ENCODE data around the gene VAMP2.

VAMP2 gene

DNA sequence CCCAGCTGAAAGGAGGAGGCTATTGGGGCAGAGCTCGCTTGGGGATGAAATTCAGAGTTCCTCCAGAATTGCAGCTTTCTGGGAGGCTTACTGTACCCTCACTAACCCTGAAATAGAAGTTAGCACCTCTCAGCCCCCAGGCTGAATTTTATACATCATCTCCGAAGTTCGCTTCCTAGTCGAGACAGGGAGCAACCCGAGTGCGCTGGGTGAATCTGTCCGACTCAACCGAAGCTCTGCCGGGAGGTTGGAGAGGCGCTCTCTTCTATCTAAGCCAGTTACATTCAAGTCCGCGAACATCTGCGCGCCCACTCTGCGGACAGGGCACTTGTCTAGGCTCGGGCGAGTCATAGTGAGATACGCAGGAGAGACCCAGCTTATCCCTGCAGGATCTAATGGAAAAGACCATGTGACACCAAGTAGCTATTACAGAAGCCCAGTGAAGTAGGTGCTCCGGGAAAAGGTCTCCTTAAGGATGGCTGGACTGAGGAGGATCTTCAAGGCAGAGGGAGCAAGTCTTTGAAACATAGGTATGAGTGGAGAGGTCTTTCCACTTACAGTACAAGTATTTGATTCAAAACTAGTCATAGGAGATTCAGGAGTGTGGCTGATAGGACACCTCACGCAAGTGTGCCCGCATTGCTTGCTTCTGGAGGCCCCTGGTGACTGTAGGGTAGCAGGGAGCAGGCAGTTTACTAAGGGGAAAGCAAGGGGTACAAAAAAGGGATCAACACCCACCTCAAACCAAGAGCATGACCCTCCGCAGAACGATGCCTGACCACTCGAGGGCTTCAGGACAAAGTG is 38.2 kb downstream of the VAMP2 start:
- peak; percentile 59 for DNase-seq

DNA sequence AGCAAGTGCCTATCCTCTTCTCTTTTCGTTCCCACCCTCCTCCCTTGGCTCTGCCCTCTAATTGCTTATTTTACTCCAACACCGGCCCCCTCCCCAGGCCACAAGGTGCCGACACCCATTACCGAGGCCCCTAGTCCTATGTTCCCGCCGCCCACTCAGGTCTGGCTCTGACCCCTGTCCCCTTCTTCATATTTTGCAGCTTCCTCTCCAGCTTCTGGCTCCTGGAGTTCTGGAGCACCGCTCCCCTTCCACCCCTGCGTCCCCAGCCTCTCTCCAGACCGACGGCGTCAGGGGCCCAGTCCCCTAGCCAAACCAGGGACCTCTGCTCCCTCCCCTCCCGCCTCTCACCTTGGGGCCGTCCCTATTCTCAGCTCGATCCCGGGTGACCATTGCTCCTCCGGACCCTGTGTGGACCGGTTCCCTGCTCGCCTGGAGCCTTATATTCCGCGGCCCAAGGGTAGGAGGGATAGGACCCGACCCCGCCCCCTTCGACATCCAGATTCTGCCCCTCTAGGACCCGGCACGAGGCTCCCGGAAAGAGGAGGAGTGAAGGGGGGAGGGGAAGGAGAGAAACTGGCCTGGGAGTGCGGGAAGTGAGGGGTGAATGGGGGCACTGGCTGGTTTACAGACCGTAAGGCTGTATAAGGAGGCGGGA is 38.9 kb downstream of the VAMP2 start, which contains the start of gene HES7:
Gene HES7 (minus strand): TSS at position 412 of the 655 bp plus-strand sequence. CDS start 22 bp downstream, at position 390.
- DNase-seq = peak; percentile 57

DNA sequence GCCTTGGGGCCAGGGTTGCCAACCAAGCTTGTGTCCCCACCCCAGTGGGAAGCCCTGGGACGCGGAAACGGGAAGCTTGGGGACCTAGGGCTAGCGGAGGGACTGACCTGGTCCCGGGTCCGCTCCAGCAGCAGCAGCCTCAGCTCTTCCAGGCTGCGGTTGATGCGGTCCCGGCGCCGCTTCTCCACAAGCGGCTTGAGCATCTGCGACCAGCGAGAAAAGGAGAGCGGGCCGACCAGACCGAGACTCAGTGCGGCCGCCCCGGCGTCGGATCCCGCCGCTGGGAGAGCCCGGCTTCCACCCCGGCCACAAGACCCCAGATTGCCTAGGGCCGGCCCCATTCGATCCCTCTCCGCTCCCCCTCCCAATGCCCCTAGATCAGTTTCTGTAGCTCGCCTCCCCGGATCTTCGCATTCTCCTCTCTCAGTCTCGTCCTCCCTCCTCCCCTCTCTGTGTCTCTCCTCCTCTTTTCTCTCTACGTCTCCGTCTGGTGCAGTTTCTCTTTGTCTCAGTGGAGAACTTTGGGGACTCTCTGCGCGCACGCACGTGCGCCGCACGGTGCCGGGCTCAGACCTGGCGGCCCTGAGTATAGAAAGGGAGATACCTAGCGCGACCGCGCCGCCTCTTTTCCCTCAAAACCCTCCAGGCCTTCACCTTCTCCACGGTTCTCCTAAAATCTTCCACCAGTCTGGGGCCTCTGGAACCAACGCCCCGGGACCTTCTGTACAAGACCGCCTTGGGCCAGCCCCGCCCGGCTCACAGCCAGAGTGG is 39.6 kb downstream of the VAMP2 start:
- DNase-seq = peak; percentile 72

DNA sequence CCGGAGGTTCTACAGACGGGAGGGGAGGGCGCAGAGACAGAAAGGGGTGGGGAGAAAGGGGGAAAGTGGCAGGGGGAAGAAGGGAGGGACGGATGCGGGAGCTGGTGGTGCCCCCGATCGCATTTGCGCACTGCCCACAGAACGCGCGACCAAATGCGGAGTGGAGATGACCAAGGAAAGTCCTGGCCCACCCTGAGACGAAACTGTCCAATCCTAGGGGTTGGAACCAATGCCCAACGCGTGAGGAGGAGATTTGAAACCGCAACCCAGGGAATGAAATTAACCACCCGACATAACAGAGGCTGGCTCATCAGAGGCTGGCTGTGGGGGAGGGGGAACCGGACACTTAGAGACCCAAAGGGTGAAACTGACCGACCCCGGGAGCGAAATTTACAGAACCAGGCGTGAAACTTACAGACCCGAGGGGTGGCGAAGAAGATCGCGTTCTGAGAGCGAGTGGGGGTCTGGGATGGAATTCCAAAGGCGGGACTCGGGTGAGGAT is 40.3 kb downstream of the VAMP2 start:
- DNase-seq = no peak

DNA sequence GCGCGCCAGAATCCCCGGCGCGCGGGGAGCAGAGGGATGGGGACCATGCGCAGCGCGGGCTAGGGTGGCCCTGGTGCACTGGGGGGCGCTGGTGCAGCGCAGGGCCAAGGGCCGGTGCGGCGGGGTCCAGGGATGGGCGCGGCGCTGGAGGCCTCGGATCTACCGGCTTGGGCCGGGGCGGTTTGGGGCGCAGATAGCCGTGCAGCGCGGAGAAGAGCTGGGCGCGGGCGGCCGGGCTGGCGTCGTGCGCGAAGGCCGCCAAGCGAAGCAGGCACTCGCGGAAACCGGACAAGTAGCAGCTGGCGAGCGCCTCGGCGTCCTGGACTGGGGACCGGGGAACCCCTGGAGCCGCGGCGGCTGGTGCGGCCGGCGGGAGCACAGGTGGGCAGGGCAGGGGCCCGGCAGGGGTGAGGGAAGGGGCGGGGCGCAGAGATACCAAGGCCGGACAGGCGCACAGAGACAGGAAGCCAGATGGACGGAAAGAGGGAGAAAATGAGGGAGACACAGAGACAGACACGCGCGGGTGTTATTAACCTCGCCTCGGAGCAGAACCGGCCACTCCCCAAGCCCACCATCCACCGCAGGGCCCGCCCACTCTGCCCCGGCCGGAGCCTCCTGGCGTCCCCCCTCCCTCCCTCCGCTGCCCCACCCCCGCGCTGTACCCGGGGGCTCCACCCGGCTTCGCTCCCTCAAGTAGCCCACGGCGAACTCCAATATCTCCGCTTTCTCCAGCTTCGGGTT is 40.9 kb downstream of the VAMP2 start:
- peak; percentile 79 for DNase-seq

DNA sequence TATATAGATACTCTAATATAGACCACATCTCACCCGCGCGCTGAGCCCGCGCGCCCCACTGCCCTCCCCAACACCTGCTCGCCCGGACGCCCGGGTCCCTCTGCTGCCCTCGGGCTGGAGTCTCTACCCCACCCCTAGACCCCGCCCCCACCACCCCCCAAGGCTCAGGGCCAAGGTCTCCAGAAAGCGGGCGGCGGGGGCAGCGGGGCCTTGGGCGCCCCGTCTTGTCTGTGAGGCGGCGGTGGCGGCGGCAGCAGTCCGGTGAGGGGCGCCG is 41.4 kb downstream of the VAMP2 start:
- no peak for DNase-seq

DNA sequence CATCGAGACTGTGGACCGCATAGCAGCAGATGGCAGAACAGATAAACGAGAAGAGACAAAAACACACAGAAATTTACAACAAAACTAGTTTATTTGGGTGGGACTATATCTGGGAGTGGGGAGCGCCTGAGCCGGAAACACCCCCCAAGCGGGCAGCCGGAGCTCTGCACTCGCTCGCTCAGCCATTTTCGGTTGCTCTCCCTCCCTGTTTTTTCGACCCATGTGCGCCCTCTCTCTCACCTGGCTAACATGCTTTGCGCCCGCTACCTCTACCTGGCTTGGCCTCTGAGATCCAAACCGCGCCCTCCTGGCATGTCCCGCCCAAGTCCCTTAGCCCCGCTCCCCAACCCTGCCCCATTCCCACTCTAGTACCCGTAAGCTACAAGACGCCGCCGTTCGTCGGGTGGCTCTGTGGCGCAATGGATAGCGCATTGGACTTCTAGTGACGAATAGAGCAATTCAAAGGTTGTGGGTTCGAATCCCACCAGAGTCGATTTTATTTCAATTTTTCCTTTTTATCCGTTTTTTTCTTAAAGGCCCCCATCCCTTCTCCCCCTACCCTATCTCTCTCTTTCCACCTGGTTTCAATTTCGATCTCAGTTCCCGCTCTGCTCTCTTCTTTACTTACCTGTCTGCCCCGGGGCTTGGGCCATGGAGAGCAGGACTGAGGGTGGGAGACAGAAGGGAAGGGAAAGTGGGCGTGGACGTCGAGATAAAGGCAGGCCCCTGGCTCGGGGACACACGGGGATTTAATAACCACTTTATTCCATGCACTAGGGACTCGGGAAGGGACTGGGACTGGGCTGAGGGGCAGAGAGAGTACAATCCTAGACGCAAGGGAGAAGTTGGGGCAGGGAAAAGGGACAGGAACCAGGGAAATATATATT is 42.0 kb downstream of the VAMP2 start:
- peak; percentile 31 for DNase-seq

DNA sequence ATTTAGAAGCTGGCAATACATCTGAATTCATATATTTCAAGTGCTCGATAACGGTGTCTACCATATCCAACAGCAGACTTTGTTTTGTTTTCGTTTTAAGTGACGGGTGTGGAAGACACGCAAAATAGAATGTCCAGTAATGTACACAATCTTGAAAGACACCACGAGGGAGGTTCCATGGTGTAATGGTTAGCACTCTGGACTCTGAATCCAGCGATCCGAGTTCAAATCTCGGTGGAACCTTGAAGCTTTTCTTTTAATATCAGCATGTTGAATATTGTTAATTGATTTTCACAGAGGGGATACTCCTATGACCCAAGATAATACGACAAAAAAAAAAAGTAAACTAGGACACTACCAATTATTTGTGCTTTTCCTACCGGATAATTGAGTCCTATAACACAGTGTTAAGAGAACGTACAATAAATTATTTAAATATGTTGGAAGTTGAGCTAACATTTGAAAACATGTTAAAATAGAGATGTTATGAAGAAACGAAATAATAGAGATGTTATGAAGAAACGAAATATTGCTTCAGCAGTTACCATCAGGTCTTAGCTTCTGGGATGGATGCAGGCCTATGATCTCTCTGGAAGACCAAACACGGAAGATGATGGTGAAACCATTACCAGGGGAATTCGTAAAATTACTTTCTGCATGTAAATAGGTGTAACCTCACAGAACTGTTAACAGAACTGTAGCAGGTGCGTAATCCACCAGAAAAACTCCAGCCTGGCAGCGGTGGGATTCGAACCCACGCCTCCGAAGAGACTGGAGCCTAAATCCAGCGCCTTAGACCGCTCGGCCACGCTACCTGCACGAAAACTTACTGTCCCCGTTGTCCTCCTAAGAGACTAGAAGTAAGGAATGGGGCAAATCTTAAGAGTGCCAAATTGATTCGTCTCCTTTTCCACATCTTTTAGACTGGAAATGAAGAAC is 42.9 kb downstream of the VAMP2 start:
- DNase-seq = peak; percentile 79

DNA sequence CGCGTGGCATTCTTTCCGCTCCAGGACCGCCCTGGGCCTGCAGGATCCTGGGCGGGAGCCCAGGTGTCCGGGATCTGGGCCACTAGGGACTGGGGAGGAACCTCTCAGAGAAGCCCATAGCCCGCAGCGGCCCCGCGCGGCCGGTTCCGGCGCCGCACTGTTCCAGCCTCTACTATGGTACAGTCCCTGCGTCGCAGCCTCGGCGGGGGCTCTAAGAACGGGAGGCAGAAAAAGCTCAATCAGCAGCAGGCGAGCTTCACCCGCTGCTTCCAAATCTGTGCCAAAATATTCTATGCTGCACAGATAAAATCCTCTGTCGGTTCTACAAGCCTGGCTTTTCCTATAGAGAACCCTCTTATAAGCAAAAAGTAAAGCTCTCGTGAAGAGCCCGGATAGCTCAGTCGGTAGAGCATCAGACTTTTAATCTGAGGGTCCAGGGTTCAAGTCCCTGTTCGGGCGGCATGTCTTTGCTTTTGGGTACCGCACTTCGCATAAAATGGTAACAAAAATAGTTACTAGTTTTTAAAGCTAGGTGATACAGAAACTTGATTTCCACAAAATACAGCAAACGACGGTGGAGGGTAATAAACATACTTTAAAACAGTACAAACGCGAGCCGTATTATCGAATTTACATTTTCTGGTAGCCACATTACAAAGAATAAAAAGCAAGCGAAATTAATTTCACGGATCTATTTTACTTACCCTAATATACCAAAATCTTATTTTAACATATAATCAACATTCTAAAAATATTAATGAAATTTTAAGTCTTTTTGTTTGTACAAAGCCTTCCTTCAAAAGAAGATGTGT is 43.8 kb downstream of the VAMP2 start:
- DNase-seq = peak; percentile 95

DNA sequence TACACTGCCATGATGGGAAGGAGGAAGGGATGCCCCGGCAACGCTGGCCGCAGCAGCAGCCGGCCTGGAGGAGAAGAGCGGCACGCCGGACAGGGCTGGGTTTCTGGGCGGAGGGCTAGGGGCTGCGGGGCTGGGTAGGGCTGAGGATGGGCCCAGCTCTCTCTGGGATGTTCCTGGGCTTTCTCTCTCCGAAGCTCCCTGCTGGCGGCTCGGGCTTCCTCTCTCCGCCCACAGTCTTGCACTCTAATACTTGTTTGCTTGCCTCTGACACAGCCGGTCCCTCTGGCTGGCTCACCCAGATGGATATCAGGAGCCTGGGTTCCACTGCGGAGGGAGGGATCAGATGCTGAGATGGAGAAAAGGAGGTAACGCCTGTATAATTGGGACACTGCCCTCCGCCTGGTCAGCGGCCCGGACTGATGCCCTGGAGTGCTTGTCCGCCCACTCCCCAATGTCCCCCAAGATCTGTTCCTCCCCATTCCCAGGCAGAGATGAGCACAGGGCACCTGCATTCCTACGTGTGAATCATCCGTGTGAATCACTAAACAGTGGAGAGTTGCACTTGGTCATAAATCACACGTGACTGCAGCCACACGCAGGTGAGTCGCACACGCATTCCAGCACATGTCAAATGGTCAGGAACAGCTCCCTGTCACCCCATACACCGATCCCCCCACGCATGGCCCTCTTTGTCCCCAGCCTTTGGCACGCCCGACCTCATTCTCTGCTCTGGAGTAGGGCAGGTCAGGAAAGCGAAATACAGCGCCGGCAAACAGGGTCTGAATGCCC is 44.6 kb downstream of the VAMP2 start, which contains the start of gene ALOXE3:
Gene ALOXE3 (minus strand): TSS at position 535 of the 789 bp plus-strand sequence. CDS start 524 bp downstream, at position 11.
- peak; percentile 62 for DNase-seq

DNA sequence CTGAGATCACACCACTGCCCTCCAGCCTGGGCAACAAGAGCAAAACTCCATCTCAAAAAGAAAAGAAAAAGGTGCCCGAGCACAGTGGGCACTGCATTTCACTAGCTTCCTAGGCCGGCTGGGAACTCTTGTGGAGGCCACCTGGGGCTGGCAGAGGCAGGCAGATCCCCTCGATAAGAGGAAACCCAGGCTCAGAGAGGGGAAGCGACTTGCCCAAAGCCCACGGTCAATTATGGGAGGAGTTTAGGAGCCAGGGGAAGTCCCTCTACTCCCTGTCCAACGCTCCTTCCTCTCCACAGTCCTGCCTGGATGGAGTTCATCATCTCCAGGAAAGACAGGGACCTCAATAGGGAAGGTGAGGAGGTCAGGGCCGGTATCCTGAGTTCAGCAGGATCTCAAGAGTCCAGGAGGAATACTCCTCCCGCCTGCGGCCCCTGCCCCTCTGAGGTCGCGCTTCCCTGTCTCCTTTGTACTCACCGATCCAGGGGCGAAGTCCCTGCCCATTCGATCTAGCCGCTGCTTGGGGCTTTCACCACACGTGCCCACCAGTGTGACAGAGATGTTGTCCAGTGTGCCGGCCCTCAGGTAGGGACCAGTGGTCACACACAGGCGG is 45.3 kb downstream of the VAMP2 start:
- DNase-seq = no peak

DNA sequence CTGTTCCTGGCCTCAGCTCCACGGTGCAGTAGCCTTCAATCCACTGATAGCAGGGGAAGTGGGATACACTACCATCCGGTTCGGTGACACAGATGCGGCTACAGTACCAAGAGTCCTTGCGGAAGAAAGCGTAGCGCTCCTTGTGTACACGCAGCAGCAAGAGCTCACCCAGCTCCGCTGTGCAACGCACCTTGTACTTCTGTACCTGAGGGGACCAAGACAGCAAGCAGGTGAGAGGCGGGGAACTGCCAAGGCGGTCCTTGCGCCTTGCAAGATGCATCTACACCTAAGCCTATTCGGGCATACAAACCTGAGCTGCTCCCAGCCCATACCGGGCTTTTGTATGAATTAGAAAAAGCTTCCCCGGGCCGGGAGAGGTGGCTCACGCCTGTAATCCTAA is 46.0 kb downstream of the VAMP2 start:
- DNase-seq = no peak

DNA sequence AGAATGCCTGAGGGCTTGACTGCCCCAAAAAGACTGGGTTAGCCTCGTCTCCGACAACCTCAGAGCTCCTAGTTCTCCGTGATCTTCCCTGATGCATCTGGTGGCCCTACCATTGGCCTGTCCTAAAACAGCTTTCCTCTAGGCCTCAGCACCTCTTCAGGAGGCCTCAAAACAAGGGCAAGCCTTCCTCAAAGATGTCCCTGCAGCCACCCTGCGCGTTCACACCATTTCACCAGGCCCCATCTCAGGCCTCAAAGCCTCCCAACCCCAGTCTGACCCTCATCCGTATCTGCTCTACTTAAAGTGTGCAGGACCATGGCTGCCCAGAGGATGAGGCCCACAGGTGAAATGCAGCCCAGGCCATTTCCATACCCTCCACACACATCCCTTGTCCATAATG is 51.8 kb downstream of the VAMP2 start:
- DNase-seq = no peak

DNA sequence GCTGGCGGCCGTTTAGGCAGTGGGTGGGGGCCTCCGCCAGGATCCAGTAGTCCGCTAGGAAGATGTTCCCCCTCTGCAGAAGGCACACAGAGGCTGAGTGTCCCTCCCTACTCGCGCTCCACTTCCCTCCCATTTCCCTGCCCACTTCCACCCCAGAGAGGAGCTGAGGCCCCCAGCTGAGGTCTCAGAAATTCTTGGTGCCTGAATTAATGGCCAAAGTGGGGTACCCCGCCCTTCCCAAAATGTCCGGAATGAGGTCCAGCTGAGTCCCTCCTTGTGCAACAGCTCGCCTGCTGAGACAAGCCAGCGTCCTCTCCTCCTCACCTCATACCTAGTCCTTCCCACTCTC is 52.3 kb downstream of the VAMP2 start:
- DNase-seq = no peak

DNA sequence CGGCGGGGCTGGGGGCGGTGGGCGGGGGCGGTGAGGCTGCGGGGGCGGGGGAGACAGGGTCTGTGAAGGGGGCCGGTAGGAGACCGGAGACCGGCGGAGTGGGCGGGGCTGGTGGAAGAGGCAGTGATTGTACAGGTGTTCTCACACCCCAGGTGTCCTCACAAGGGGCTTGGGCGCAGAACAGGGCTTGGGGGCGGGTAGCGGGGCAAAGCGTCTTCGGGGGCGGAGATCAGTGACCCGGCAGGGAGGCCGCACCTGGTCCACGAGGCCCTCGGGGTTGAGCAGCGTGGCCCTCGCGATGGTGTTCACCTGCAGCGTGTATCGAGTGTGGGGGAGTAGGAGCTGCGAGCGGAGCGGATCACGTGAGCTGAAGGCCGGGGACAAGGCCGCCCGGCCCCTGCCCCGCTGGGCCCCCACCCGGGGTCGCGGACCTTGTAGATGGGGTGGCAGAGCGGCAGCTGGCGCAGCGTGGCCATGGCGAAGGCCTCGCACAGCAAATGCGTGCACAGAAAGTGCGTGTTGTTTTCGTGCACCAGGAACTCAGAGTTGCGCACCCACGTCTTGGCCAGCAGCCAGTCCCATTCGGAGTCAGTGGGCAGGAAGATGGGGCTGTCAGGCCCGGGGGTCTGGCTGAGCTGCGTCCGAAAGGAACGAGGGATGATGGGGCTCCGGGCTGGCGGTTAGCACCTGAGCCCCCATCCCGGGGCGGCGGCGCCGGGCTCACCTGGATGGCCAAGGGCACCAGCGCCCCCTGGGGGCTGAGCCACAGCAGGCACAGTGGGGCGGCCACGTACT is 52.9 kb downstream of the VAMP2 start:
- peak; percentile 82 for DNase-seq

Data from right kidney (tissue), 1 donor.